IPS-NIHi7 (cell line): ENCODE data around the gene SPATA25.

Experiments used
- DNase-seq: peaks from one replicate; pipeline ENCODE4 v3.0.0; 2012; ENCODE audit warnings: mixed read lengths; ENCODE audit errors: extremely low spot score

Gene SPATA25

DNA sequence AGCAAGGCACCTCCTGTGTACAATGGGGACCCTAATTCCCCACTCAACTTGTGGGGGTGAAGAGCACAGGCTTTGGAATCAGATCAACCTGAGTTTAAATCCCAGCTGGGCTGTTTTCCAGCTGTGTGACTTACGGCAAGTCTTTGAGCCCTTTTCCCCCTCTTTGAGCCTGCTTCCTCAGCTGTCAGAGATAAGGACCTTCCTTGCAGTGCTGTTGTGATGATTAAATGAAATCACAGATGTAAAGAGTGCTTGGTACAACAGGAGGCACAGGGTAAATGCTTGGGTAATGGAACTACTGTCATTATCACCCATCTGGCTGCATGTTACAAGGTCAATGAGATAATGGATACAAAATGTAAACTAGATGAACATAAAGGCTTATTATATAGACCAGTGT lies 50.6 kb downstream of the SPATA25 start:
- DNase-seq, result no peak
